ENCODE measurements around the gene GCA. TPM values are rescaled to one million over a fixed set of nuclear protein-coding genes. Genes with fewer than 3 reads are reported as not detected.

The GCA gene
- total and polyA plus RNA-seq, 2 of the 13 experiments (the other 11 are each of a cell fraction or from before 2014, with no cell fraction given), result 42.0 to 48.3 TPM

DNA sequence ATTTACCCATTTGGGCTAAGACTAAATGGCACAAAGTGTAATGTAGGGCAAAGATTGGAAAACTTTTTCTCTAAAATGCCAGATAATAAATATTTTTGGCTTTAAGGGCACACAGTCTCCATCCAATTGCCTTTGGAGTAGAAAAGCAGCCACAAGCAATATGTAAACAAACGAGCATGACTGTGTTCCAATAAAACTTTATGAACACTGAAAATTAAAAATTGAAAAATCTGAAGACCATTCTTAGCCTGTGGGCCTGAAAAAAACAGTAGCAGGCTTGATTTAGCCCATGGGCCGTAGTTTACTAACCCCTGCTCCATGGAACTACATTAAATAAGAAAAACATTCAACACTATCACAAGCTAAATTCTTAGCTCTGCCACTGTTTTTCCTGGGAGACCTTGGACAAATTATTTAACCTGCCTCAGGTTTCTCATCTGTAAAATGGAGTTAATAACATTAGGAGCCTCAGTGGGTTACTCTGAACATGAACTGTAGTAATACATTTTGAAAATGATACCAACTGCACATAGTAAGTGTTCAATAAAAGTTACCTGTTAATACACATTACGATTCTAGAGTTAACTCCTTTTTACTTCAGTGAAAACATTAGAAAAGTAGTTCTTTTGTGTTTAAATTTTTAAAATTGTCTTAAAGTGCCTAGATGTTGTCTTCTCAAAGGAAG, 26.7 kb upstream of the GCA start:
- H2AFZ ChIP-seq (ENCODE audit: low read length), result no peak overlapping the region
- ATAC-seq (no peak), DNase-seq (ENCODE audit: low spot score) (no peak), FAIRE-seq (no peak)
- no peak overlapping the region for H3K27ac ChIP-seq (ENCODE audit: extremely low read length, insufficient read depth, low read length)
- no peaks in the 10 kb centered on the region for H3K36me3 ChIP-seq (replicated peaks in 1 of 2; ENCODE audit: control insufficient read depth in 1 of 2, insufficient read depth in 2 of 2, low read length in 2 of 2)
- H3K9me3 ChIP-seq (ENCODE audit: low read length), result no peaks in the 10 kb centered on the region
- H3K9ac ChIP-seq (ENCODE audit: insufficient read depth, low read depth, low read length), result no peak overlapping the region
- peak overlapping the region; percentile 93 for H3K4me2 ChIP-seq (ENCODE audit: low read depth, low read length)
- WGBS (ENCODE audit: low lambda C conversion rate), result 71% methylated on average over 3 of the region's 3 CpGs
- no TSS peak for BruUV-seq (replicated peaks)
- intact Hi-C loops (cut with micrococcal nuclease; ENCODE audit: unreplicated experiment), result no loop called here
- no peaks in the 10 kb centered on the region; a peak in 1 of 5 replicates for H3K27me3 ChIP-seq (ENCODE audit: control insufficient read depth in 1 of 2, insufficient read depth in 2 of 2, low read length in 2 of 2)
- no peaks in the 10 kb centered on the region for H4K20me1 ChIP-seq (ENCODE audit: insufficient read depth, low read length)
- H3K4me1 ChIP-seq (ENCODE audit: insufficient read depth, low read length), result peaks cover 34% of the 10 kb centered on the region
- peak overlapping the region; percentile 80 to 88 (median 83) for H3K4me3 ChIP-seq (replicated peaks in 1 of 3; ENCODE audit: insufficient read depth in 1 of 3, low read depth in 2 of 3, low read length in 3 of 3)
- ChIA-PET POLR2A (interaction anchor here (2.9 kb wide), 1 partner anchor 26 kb away, joined by 20 read pairs; the partner anchor contains the start of gene GCA), CTCF (ENCODE audit: low intra/inter-chr PET ratio, low total read pairs) (no interaction called here)
- TF ChIP-seq CHD4 (IDR thresholded peaks at IDR 0.05; ENCODE audit: borderline replicate concordance, low read length) (peak; percentile 54; the same call in 1 of the 2 replicates), TCF12 (IDR thresholded peaks at IDR 0.05) (no peak), TCF12 (CRISPR knock-in tag; IDR thresholded peaks at IDR 0.05) (0 out of 2 replicates have a peak, but pooled peaks have one; percentile 6), REPIN1 (CRISPR knock-in tag; IDR thresholded peaks at IDR 0.05; ENCODE audit: borderline replicate concordance, low read depth) (0 out of 2 replicates have a peak, but pooled peaks have one; percentile 17), ZNF7 (CRISPR knock-in tag; IDR thresholded peaks at IDR 0.05) (no peak), ZNF629 (CRISPR knock-in tag; conservative IDR thresholded peaks at IDR 0.05) (peak; percentile 83)
- TF ChIP-seq, protein P1, sequence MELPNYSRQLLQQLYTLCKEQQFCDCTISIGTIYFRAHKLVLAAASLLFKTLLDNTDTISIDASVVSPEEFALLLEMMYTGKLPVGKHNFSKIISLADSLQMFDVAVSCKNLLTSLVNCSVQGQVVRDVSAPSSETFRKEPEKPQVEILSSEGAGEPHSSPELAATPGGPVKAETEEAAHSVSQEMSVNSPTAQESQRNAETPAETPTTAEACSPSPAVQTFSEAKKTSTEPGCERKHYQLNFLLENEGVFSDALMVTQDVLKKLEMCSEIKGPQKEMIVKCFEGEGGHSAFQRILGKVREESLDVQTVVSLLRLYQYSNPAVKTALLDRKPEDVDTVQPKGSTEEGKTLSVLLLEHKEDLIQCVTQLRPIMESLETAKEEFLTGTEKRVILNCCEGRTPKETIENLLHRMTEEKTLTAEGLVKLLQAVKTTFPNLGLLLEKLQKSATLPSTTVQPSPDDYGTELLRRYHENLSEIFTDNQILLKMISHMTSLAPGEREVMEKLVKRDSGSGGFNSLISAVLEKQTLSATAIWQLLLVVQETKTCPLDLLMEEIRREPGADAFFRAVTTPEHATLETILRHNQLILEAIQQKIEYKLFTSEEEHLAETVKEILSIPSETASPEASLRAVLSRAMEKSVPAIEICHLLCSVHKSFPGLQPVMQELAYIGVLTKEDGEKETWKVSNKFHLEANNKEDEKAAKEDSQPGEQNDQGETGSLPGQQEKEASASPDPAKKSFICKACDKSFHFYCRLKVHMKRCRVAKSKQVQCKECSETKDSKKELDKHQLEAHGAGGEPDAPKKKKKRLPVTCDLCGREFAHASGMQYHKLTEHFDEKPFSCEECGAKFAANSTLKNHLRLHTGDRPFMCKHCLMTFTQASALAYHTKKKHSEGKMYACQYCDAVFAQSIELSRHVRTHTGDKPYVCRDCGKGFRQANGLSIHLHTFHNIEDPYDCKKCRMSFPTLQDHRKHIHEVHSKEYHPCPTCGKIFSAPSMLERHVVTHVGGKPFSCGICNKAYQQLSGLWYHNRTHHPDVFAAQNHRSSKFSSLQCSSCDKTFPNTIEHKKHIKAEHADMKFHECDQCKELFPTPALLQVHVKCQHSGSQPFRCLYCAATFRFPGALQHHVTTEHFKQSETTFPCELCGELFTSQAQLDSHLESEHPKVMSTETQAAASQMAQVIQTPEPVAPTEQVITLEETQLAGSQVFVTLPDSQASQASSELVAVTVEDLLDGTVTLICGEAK (IDR thresholded peaks at IDR 0.05), result peak; percentile 91
- TF ChIP-seq, protein P1 (CRISPR knock-in tag; IDR thresholded peaks at IDR 0.05), result peak; percentile 97
- TF ChIP-seq, protein P2, sequence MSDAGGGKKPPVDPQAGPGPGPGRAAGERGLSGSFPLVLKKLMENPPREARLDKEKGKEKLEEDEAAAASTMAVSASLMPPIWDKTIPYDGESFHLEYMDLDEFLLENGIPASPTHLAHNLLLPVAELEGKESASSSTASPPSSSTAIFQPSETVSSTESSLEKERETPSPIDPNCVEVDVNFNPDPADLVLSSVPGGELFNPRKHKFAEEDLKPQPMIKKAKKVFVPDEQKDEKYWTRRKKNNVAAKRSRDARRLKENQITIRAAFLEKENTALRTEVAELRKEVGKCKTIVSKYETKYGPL (CRISPR knock-in tag; IDR thresholded peaks at IDR 0.05), result no peak
- H3K79me2 ChIP-seq (ENCODE audit: insufficient read depth, low read length), result no peaks in the 10 kb centered on the region
- in situ Hi-C loops (cut with HindIII; ENCODE audit: extremely low pct_ligation_motif_present, low pct_unique_long_range_greater_than_20kb), result loop anchor here (25.0 kb wide), 1 partner anchor 330 kb away; no protein-coding TSS in a partner anchor
